IMR-90 (cell line): ENCODE data around the gene MTG1.

Experiments used
- BHLHE40 ChIP-seq: fragments of 150-350 bp; IDR thresholded peaks from 2 replicates; pipeline ENCODE4 v1.6.1; 2016; ENCODE audit warnings: mild to moderate bottlenecking, low read depth, low read length
- CTCF ChIP-seq: conservative IDR thresholded peaks from 2 replicates; pipeline ENCODE4 v1.5.1; 2012; ENCODE audit warnings: mild to moderate bottlenecking, low read depth, low read length, improper control_type of control experiment
- MXI1 ChIP-seq: IDR thresholded peaks from 2 replicates; pipeline ENCODE4 v1.6.1; 2012; ENCODE audit warnings: low read depth, mild to moderate bottlenecking, low read length, moderate library complexity, borderline replicate concordance
- POLR2A ChIP-seq: IDR thresholded peaks from 2 replicates; pipeline ENCODE4 v1.6.1; 2012; ENCODE audit warnings: mild to moderate bottlenecking, low read depth, low read length

- TF ChIP-seq CTCF (no peak), BHLHE40 (no peak), POLR2A (no peak), MXI1 (no peak)
Observed at GRCh38 chr10:133420579-133420978, 26.6 kb downstream of the MTG1 start.
